Hepatocyte (in vitro differentiated cells): ENCODE data around the gene YEATS2.

Experiments used
- CTCF ChIP-seq: fragments of 200-600 bp; sonication (generic); IDR thresholded peaks from 2 replicates; pipeline ENCODE4 v1.5.1; 2016; ENCODE audit warnings: antibody characterized with exemption, mild to moderate bottlenecking; ENCODE audit not compliant: poor library complexity
- EZH2phosphoT487 ChIP-seq: fragments of 200-600 bp; sonication (generic); IDR thresholded peaks from one replicate; pipeline ENCODE4 v1.6.1; 2018; ENCODE audit warnings: antibody characterized with exemption, mild to moderate bottlenecking, low read depth, moderate library complexity; ENCODE audit not compliant: unreplicated experiment, severe bottlenecking

- TF ChIP-seq CTCF: no peak
- no peak for TF ChIP-seq EZH2phosphoT487
Observed at GRCh38 chr3:183733553-183733952, 36.0 kb downstream of the YEATS2 start.
